HG03442 (cell line): ENCODE data around the gene PTH1R.
A peak's percentile ranks its signal among the peaks of the same experiment; 100 is the strongest.

Experiments
- ATAC-seq: cut with Tn5 transposase; IDR thresholded peaks from one replicate; pipeline ENCODE4 v1.9.1; 2021; ENCODE audit warnings: mild to moderate bottlenecking, moderate library complexity; ENCODE audit not compliant: unreplicated experiment

PTH1R gene

DNA sequence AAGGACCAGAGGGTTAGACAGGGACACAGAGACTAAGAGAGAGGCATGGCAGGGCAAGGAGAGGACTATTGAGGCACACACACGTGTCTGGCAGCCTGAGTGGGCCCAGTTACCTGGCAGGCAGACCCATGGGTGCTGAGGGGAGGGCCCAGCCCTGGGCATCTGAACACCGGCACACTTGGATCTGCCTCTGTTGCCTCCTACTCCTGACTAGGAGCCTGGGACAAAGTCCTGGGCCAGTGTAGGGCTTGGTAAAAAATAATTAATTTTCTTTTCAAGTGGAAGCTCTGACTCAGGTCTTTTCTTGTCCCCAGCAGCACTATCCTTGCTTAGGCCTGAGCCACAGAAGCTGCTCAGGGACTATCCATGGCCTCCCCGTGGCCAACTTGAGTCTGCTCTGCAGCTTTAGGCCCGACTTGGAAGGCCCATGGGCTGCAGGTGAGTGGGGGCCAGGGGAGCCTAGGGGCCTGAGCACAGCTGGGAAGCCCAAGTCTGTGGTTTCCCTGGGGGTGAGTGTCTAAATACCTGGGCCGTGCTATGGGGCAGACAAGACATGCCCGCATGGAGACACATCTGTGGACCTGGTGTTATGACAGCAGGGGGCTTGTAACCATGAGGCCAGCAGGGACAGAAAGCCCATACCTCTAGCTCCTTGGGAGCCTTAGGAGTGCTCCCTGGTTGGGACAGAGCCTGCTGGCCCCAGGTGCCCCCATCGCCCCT, at the start of gene PTH1R:
PTH1R (plus strand) TSS at position 316 of the 720 bp plus-strand sequence. CDS start 5,839 bp downstream, outside the sequence.
- ATAC-seq, result no peak

DNA sequence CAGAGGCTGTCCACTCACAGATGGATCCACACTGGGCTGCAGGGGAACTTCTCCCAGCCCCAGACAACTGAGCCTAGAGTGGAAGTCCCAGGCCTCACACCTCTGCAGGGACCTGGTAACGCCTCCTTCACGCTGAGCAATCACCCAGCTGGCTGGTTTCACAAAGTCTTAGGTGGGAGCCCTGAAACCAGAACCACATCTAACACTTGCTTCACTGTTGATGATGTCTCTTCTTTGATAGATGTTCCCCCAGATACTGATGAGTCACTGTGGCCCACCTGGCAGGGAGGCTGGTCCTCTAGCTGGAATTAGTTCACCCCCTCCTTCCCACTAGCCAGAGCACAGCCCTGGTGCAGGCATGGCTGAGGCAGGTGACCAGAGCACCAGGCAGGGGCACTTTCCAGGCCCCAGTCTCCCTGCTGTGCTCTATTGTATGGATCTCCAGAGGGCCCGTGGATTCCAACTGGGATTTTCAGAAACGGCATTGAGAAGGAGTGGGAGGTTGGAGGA, 47.8 kb upstream of the PTH1R start:
- ATAC-seq, result peak; percentile 89

DNA sequence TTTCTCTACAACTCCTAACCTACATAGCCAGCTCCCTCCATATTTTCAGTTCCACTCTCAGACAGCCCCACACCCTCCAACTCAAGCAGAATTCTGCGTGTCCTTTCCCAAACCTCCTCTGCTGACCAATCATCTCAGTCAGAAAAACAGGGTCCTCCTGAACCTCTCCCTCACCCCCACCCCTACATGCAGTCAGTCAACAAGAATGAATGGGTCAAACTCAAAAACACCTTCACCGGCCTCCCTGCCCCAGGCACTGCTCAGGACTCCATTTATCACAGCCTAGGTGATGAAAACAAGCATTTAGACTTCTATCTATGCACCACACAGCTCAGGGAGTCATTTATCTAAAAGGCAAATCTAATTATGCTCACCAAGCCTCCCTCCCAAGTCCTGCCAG, 46.7 kb upstream of the PTH1R start:
- no peak for ATAC-seq

DNA sequence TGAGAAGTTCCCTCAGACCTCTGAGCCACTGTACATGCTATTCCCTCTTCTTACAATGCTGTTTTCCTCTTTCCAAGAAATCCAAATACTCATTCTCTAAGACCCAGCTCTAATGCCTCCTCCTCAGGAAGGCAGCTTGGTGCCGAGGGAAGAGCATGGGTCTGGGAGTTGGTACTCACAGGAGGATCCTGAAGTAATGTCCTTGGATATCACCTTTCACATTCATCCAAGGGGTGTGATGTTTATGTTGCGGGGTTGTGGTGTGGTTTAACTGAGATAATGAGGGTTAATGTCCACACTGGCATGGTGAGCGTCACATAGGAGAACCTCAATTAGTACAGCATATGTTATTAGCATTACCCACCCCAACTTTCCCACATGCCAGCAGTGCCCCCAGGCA, 46.2 kb upstream of the PTH1R start:
- no peak for ATAC-seq

DNA sequence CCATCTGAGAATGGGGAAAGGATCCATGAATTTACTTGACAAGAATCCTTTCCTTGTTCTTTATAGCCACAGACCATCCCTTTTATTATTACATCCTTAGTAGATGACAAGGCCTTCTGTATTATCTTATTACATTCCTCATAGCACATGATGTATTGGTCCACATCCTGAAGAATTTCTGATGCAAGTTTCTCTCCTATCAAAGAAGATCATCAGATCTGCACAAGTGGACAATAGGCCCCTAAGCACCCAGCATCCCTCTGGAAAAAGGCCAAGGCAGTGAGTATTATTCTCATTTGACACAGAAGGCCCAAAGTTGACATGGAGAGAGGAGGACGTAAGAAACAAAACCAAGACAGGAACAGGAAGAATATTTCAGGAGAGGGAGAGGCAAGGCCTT, 45.7 kb upstream of the PTH1R start:
- no peak for ATAC-seq

DNA sequence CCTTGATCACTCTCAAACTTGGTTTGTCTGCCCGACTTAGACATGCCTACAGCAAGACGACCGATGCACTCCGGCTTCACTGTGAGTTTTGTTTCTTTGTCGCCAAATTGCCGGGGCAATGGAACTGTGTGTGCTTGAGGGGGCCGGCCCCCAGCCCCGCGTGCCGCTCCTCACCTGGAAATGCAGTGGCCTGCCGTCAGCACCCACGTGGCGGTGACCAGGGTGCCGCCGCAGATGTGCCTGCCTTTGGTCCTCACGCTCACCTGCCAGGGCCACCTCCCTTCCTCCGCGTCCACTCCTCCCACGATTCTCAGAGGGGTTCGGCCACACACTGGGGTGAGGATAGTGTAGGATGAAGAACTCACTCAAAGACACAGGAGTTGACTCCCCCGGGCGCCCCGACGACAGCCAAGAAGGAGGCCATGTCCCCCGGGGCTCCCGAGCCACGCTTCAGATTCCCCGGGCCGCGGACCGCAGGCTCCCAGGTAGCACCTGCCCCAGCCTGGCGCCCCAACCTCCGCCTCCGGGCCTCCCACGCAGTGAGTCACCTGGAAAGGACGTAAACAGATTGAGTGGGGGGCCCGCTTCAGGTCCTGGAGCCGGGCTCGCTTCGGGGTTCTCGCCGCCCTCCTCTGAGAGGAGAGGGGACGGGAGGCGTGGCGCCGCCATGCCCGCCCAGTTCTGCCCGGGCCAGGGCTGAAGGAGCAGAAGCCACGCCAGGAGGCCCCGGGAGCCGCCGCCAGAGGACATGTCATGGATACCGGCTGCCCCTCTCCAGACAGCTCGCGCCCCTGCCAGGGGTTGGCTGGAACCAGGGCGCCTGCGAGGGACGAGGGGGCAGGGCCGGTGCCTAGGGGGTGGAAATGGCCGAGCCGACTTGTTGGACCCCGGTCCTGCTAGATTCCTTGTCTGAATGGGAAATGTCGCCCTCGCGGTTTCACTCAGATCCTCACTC, 43.9 kb upstream of the PTH1R start:
- no peak for ATAC-seq

DNA sequence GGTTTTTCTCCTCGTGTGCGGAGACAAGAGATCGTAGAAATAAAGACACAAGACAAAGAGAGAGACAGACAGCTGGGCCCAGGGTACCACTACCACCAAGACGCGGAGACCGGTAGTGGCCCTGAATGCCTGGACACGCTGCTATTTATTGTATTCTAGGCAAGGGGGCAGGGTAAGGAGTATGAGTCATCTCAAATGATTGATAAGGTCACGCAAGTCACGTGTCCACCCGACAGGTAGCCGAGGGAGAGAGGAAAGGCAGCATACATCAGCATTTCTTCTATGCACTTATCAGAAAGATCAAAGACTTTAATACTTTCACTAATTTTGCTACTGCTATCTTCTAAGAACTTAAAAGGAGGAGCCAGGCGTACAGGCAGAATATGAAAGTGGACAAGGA, 42.5 kb upstream of the PTH1R start:
- ATAC-seq, result no peak

DNA sequence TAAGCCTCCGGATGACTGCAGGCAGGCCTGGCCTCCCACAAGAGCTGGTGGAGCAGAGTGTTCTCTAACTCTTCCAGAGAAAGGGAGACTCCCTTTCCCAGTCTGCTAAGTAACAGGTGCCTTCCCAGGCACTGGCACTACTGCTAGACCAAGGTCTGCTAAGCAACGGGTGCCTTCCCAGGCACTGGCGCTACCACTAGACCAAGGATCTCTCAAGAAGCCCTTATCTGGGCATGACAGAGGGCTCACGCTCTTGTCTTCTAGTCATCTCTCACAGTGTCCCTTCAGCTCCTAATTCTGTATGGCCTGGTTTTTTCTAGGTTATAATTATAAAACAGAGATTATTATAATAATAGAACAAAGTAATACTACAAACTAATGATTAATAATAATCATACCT, 42.0 kb upstream of the PTH1R start:
- ATAC-seq, result no peak

DNA sequence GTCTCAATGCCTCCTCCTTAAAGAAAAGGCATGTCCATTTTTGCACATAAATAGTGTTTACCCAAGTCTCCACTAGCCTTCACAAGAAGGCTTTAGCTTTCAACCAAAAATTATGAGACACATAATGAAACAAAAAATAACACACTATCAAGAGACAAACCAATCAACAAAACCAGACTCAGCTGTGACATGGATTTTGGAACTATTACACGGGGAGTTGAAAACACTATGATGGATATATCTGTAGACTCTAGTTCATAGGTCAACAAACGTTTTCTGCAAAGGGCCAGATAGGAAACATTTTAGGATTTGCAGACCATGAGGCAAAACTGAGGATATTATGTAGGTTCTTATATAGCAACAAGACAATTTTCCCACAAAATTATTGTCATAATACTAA, 39.2 kb upstream of the PTH1R start:
- ATAC-seq, result no peak

DNA sequence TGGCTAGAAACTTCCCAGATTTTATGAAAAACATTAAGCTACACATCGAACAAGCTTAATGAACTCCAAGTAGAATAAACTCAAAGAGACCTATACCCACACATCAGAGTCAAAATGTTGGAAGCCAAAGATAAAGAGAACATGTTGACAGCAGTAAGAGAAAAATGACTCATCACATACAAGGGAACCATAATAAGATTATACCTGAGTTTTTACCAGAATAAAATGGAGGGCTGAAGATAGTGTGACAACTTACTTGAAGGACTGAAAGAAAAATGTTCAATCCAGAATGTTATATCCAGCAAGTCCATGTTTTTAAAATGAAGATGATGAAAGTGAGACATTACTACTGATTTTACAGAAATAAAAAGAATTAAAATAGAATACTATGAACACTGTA, 37.0 kb upstream of the PTH1R start:
- no peak for ATAC-seq

DNA sequence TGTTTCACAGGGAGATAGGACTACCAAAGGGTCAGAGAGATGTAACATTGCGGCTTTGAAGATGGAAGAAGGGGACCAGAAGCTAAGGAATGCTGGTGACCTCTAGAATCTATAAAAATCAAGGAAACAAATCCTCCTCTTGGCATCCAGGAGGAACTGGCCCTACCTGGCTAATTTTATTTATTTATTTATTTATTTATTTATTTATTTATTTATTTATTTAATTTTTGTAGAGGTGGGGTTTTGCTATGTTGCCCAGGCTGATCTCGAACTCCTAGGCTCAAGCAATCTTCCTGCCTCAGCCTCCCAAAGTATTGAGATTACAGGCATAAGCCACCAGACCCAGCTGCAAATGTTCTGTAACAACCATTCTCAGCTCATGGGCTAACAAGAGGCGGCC, 34.0 kb upstream of the PTH1R start:
- no peak for ATAC-seq

DNA sequence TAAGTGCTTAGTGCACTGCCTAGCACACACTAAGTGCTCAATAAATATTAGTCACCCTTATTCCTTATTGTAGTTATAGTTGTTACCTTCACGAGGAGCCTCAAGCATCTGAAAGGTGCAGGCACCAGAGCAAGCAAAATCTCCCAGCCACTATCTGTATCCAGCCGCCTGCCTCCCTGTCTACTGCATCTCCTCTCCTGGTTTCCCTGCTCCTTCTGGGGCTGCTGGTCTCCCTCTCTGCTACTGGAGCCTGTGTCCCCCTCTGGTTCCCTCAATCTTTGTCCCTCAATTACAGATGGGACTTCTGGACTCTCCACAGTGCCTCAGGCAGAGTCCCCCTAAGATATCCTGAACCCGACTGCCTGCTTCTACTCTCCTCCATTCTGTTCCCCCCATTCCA, 33.1 kb upstream of the PTH1R start:
- ATAC-seq, result no peak

DNA sequence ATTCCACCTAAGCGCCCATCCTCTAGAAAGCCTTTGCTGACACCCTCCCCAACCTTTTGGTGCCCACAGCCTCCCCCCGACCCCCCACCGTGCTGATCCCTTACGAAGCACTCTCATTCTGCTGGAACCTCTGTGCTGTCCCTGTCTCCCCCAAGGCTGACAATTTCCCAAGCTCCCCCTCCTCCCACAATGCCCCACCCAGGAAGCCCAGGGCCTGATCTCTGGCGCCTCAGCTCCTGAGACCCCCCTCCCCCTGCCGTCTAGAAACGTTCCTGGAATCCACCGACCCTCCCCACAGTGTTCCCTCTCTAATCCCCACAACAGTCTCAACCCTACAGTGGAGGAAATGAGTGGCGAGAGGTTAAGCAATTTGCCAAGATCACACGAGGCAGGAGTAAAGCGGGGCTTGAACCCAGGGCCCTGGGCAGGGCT, 32.6 kb upstream of the PTH1R start:
- ATAC-seq, result no peak

DNA sequence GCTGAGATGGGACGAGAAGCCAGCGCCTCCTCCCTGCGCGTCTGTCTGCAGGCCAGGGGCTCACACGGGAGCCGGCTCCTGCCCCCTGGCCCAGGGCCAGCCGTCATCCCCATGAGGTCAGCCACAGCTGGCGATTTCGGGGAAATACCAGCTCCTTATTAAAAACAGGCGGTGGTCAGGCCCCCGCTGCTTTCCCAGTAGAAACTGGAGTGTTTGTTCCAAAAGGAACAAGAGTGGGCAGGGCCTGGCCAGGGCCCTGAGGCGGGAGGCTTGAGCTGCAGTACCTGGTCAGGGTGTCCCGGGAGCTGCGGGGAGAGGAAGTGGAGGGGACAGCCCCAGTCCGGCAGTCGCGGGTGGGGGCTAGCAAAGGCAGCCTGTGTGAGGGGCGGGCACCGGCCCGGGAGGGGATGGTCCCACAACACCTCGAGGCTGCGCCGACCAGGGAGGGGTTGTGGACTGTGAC, 32.1 kb upstream of the PTH1R start:
- peak; percentile 54 for ATAC-seq

DNA sequence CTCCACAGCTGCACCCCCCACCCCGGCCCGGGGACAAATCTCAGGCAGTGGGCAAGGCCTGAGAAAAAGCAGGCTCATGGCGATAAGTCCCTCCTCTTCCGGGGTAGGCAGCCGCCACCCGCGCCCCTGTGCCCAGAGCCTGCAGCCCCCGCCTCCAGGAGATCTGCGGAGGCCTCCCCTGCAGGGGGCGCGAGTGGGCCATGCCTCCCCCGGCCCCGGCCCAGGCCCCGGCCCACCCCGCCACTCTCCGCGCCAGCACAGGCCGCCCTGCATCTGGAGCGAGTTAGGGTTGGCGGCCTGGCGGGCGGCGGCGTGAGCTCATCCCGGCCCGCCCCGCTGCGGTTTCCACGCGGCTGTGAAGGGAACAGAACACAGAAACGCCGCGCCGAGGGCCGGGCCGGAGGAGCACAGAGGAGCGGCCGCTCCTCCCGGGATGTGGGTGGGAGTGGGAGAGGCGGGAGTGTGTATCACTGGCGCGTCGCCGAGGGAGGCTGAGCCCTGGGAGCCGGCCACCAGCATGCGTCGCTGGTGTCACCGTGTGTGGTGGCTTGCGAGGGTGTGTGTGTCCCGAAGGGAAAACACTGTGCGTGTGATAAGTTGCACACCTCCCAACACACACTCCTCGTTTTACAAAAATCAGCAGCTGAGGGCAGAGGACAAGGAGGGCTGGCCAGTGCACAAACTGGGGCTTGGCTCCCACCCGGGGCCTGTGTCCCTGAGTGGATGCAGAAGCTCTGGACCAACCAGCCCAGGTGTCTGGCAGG, 31.5 kb upstream of the PTH1R start:
- ATAC-seq, result peak; percentile 64

DNA sequence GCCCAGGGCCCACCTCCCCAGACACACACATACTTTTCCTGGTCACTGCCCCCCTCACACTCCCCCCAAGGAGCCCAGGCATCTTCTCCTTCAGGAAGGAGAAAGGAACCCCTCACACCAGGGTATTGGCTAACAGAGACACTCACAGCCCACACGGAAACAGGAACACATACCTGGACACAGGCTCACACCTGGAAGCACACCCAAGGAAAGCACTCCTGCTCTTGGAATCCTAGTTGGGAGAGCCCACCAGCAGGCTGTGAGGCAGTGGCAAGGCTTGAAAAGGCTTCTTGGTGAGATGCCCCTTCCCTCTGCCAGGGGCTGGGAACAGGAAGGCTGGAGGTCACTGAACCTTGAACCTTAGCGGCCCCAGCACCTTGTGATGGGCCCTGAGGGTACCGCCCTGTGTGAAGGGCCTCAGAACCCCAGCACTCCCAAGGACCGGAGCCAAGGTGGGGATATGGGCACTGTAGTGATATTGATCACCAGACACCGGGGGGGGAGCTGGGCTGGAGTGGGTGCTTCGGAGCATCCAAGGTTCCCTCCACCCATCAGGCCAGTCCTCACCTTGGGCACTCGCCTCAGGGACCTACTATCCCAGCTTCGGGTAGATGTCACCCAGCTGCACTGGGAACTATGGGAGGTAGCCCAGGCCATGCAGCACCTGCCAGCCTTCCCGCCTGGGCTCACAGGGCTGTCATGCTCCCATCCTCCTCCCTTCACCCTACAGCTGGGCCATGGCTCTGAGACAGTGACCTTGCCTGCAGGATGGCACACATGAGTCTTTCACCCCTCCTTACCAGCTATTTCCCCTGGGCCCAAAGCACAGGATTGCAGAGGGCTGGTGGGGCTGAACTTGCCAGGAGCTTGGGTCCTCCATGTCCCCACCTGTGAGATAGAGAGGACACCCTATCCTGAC, 30.6 kb upstream of the PTH1R start:
- ATAC-seq, result no peak

DNA sequence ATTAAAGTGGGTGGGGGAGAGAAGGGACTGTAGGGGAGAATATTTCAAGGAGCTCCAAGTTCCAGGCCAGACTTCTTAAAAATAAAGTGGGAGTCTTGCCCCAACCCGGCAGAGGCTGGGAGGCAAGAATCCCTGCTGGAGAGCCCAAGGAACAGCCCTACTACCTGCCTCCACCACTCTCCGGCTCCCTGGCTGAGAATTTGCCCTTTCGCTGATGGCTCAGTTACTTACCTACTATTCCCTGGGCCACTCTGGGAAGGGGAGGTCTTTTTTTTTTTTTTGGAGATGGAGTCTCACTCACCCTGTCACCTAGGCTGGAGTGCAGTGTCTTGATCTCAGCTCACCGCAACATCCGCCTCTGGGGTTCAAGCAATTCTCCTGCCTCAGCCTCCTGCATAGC, 29.8 kb upstream of the PTH1R start:
- no peak for ATAC-seq

DNA sequence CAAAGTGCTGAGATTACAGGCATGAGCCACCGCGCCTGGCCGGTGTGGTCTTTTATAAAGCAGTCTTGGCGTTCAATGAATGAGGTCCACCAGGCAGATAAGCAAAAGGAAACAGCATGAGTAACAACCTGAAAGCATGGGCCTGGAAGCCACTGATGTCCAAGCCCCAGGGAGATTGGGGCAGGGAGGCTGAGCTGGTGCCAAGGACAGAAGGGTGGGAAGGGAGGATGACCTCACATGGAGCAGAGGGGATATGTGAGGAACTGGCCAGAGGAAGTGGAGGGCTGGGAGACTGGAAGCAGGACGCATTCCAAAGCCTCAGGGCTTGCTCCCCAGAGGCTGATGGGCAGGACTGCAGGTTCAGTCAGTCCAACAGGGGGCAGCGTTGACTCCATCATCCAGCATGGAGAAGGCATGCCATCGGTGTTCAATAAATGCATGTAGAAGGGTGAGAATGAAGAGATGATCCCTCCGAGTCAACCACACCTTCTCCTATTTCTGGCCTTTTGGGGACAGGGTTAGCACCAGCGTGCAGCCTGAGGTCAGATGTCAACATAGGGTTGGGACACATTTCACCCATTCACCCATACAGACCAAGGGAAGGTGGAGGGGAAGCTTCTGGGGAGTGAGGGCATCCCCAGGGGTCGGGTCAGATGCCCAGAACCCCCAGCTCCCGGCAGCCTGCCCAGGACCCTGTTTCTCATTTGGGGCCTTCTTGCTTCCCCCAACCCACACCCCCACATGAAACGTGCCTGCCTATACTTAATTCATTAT, 29.1 kb upstream of the PTH1R start:
- ATAC-seq, result no peak

DNA sequence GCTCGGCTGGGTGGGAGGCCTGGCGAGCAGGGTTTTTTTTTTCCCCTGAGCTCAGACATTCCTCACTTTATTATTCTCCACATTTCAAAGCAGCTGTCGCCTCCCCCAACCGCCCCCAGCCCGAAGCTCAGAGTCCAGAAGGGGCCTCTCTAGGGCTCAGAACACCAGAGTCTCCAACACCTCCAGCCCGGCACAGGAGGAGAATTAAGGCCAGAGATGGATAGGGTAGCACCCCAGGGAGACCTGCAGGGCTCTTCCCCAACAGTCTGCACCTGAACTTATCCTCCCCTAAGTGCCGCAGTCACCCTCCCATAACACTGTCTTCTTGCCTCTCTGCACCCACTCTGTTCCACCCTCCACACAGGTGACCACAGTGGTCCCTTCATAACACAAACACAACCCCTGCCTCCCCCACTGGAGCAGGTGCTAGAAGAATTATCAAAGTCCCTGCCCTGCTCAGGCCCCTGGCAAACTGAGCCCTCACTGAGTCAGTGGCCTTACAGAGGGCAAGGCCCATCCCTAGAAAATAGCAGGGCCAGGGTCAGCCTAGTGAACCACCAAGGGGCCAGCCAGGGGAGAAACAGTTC, 28.4 kb upstream of the PTH1R start:
- ATAC-seq, result no peak
